HG03469 (cell line): ENCODE results near the gene GAGE1.
"Not testable (repeated sequence)": the region's sequence is repeated elsewhere in the genome, so short reads cannot be mapped to it uniquely, and the experiment has no call there.

Experiments used
- ATAC-seq: cut with Tn5 transposase; IDR thresholded peaks from one replicate; pipeline ENCODE4 v1.9.1; 2021; ENCODE audit warnings: mild to moderate bottlenecking, moderate library complexity, moderate number of reproducible peaks; ENCODE audit not compliant: unreplicated experiment

Gene GAGE1

GRCh38 chrX:49598720-49599119 is at the start of gene GAGE1:
Gene GAGE1 (plus strand): TSS chrX:49599020. CDS start chrX:49600175, 1,155 bp downstream.
- ATAC-seq, result not testable (repeated sequence)

GRCh38 chrX:49550989-49551388 is 47.8 kb upstream of the GAGE1 start, which contains the start of gene GAGE12E:
Gene GAGE12E (plus strand): TSS chrX:49551289. CDS start chrX:49552444, 1,155 bp downstream.
- not testable (repeated sequence) for ATAC-seq

GRCh38 chrX:49560542-49560941 is 38.3 kb upstream of the GAGE1 start, which contains the start of gene GAGE12F:
Gene GAGE12F (plus strand): TSS chrX:49560842. CDS start chrX:49561997, 1,155 bp downstream.
- not testable (repeated sequence) for ATAC-seq

GRCh38 chrX:49568728-49569127 is 30.1 kb upstream of the GAGE1 start:
- not testable (repeated sequence) for ATAC-seq

GRCh38 chrX:49569152-49569551 is 29.7 kb upstream of the GAGE1 start:
- ATAC-seq, result not testable (repeated sequence)

GRCh38 chrX:49570100-49570499 is 28.7 kb upstream of the GAGE1 start, which contains the start of gene GAGE12G:
Gene GAGE12G (plus strand): TSS chrX:49570400. CDS start chrX:49571555, 1,155 bp downstream.
- not testable (repeated sequence) for ATAC-seq

- ATAC-seq, result not testable (repeated sequence)
These were observed 19.2 kb upstream of the GAGE1 start, which contains the start of gene GAGE12H for GRCh38 chrX:49579649-49580048. Gene GAGE12H (plus strand): TSS chrX:49579949. CDS start chrX:49581104, 1,155 bp downstream.

GRCh38 chrX:49589196-49589595 is 9.6 kb upstream of the GAGE1 start, which contains the start of gene GAGE2A:
Gene GAGE2A (plus strand): TSS chrX:49589496. CDS start chrX:49590651, 1,155 bp downstream.
- not testable (repeated sequence) for ATAC-seq

- ATAC-seq, result not testable (repeated sequence)
These were observed 8.9 kb upstream of the GAGE1 start for GRCh38 chrX:49589769-49590478.

- not testable (repeated sequence) for ATAC-seq
These were observed 8.3 kb upstream of the GAGE1 start for GRCh38 chrX:49590488-49590887.

GRCh38 chrX:49610718-49611310 is 12.0 kb downstream of the GAGE1 start:
- ATAC-seq, result no peak

- no peak for ATAC-seq
These were observed 19.8 kb downstream of the GAGE1 start for GRCh38 chrX:49618574-49618973.

GRCh38 chrX:49627086-49627777 is 28.4 kb downstream of the GAGE1 start:
- no peak for ATAC-seq

GRCh38 chrX:49644991-49645637 is 46.3 kb downstream of the GAGE1 start:
- ATAC-seq, result no peak

- no peak for ATAC-seq
These were observed 57.7 kb downstream of the GAGE1 start for GRCh38 chrX:49656533-49656932.
